Vagina (tissue), 2 donors: ENCODE data around the gene CUBN. TPM values are rescaled to one million over a fixed set of nuclear protein-coding genes. Genes with fewer than 3 reads are reported as not detected.

ENCODE experiments used
- DNase-seq, 2 donors: peaks; one replicate each; pipeline ENCODE4 v3.0.0-alpha.2; 2017; ENCODE audit errors: extremely low spot score in 2 of 2
- H3K27ac ChIP-seq: fragments of 200-600 bp; sonication (generic); one replicate; pipeline ENCODE4 v1.5.1; 2019
- H3K27me3 ChIP-seq: fragments of 200-600 bp; sonication (generic); one replicate; pipeline ENCODE4 v1.5.1; 2019
- H3K36me3 ChIP-seq, 2 donors: fragments of 200-600 bp; sonication (generic); one replicate each; pipeline ENCODE4 v1.5.1; 2017 to 2019
- H3K4me1 ChIP-seq: fragments of 200-600 bp; sonication (generic); one replicate; pipeline ENCODE4 v1.5.1; 2019
- H3K4me3 ChIP-seq, 2 donors: fragments of 200-600 bp; sonication (generic); 1 replicate in 1 of 2; 2 replicates in 1 of 2; pipeline ENCODE4 v1.5.1; 2016 to 2019
- H3K9me3 ChIP-seq: fragments of 200-600 bp; sonication (generic); one replicate; pipeline ENCODE4 v1.5.1; 2019
- POLR2A ChIP-seq, 2 donors: fragments of 450-650 bp; IDR thresholded peaks; one replicate each; pipeline ENCODE4 v1.6.1; 2017; ENCODE audit warnings: antibody characterized with exemption in 2 of 2, mild to moderate bottlenecking in 2 of 2, moderate library complexity in 2 of 2
- POLR2AphosphoS5 ChIP-seq, 2 donors: sonication (generic); formaldehyde crosslinking; IDR thresholded peaks; one replicate each; pipeline ENCODE4 v1.9.0; 2017; ENCODE audit warnings: antibody characterized with exemption in 2 of 2, mild to moderate bottlenecking in 2 of 2, low read depth in 1 of 2; ENCODE audit not compliant: insufficient read depth in 1 of 2
- intact Hi-C: fragments of 100-400 bp; cut with DNase I; formaldehyde crosslinking; loops from one replicate; pipeline ENCODE4 v1.15.1; 2023
- total RNA-seq: library from RNA; depleted of rRNA; stranded (reverse); fragments of >200 nt; gene quantifications from one replicate; pipeline ENCODE4 v1.2.3, GENCODE V29; 2016
- TF ChIP-seq, protein P1 (sequence below), 3 experiments: fragments of 450-650 bp in 2 of 3; fragments of 200-600 bp in 1 of 3; sonication (generic) in 1 of 3; IDR thresholded peaks; one replicate each; pipeline ENCODE4 v1.5.1; 2017 to 2019; ENCODE audit warnings: antibody characterized with exemption in 3 of 3, mild to moderate bottlenecking in 2 of 3, moderate library complexity in 2 of 3

CUBN gene
- total RNA-seq, 1 donor from 2014 or later = 4.4 TPM

DNA sequence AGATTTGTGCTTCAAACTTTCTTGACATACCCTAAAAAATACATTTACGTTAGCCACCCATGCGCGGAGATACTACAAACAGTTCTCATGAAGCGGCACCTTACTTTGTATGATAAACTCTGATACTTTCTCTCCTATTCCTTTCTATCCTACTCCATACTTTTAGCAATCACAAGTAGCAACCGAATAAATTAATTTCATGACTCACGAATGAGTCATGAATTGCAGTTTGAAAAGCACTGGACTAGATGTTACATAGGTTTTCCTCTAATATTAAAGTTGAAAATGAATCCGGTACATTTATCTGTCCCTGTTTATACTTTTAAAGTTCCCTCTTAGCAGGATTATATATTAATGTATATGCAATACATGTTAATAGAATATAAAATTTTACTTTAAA, 67.6 kb downstream of the CUBN start:
- H3K4me3 ChIP-seq = no peak overlapping the region
- peaks cover 37% of the 10 kb centered on the region for H3K4me1 ChIP-seq
- intact Hi-C loops = no loop called here
- H3K27ac ChIP-seq = peak overlapping the region; percentile 73
- H3K27me3 ChIP-seq = no peaks in the 10 kb centered on the region
- no peak for DNase-seq
- H3K9me3 ChIP-seq = no peaks in the 10 kb centered on the region
- TF ChIP-seq POLR2A (IDR thresholded peaks at IDR 0.05) (no peak), POLR2AphosphoS5 (IDR thresholded peaks at IDR 0.05; ENCODE audit: insufficient read depth in 1 of 2, low read depth in 1 of 2) (peak in 1 of 2 donors; percentile 21)
- TF ChIP-seq, protein P1, sequence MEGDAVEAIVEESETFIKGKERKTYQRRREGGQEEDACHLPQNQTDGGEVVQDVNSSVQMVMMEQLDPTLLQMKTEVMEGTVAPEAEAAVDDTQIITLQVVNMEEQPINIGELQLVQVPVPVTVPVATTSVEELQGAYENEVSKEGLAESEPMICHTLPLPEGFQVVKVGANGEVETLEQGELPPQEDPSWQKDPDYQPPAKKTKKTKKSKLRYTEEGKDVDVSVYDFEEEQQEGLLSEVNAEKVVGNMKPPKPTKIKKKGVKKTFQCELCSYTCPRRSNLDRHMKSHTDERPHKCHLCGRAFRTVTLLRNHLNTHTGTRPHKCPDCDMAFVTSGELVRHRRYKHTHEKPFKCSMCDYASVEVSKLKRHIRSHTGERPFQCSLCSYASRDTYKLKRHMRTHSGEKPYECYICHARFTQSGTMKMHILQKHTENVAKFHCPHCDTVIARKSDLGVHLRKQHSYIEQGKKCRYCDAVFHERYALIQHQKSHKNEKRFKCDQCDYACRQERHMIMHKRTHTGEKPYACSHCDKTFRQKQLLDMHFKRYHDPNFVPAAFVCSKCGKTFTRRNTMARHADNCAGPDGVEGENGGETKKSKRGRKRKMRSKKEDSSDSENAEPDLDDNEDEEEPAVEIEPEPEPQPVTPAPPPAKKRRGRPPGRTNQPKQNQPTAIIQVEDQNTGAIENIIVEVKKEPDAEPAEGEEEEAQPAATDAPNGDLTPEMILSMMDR (IDR thresholded peaks at IDR 0.05) = no peak
- H3K36me3 ChIP-seq = no peaks in the 10 kb centered on the region

DNA sequence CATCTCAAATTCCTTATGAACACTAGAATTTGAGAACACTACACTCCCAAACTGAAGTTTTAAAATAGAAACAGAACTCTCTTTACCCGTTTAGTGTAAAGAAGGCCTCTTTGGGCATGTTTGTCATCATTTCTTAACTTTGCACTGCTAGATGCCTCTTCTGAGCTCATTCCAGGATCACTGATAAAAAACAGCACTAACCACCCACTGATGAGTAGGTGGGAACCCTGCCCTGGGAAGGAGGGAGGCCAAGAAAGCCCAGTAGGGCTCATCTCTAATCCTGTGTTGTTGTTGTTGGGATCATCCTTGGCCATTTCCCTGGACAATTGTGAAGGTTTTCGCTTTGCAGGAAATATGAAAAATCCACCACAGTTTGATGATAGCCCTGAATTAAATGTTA, 68.2 kb downstream of the CUBN start:
- no peaks in the 10 kb centered on the region for H3K27me3 ChIP-seq
- peak overlapping the region; percentile 73 for H3K27ac ChIP-seq
- TF ChIP-seq POLR2A (IDR thresholded peaks at IDR 0.05) (no peak), POLR2AphosphoS5 (IDR thresholded peaks at IDR 0.05; ENCODE audit: insufficient read depth in 1 of 2, low read depth in 1 of 2) (no peak)
- TF ChIP-seq, protein P1 (IDR thresholded peaks at IDR 0.05) = no peak
- DNase-seq = no peak
- H3K4me3 ChIP-seq = no peak overlapping the region
- H3K9me3 ChIP-seq = no peaks in the 10 kb centered on the region
- no peaks in the 10 kb centered on the region for H3K36me3 ChIP-seq
- intact Hi-C loops = no loop called here
- peaks cover 37% of the 10 kb centered on the region for H3K4me1 ChIP-seq

DNA sequence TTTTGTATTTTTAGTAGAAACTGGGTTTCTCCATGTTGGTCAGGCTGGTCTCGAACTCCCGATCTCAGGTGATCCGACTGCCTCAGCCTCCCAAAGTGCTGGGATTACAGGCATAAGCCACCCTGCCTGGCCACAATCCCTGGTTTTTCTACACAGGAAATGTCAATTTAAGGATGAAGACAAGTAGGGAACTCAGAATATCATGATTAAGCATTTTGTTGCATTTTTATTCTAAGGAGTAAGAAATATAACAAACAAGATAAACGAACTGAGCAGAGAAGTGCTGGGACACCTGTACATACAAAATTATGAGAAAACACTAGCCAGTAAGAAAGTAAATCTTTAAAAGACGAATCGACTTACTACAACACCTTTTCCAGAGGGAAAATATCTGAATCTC, 69.3 kb downstream of the CUBN start:
- intact Hi-C loops = no loop called here
- no peaks in the 10 kb centered on the region for H3K27me3 ChIP-seq

DNA sequence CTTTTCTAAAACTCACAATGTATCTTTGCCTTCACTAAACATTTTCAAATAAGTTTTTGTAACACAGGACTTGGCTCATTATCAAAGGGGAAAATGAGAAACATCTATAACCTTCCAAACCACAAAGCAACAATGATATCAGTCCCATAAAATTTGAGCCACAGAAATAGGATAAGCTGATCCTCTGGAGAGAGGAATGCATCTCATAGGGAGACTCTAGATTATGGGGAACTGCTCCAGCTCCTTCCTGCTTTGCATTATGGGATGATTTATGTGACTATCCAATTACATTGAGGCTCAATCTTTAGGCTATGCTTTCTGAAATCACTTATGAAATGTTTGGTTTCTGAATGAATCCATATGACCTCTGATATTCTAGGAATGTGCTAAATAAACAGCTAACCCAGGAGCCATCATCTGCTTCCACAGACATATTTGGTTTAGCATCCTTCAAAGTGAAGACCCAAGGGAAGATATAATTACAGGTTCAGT, 70.4 kb downstream of the CUBN start:
- TF ChIP-seq POLR2AphosphoS5 (IDR thresholded peaks at IDR 0.05; ENCODE audit: insufficient read depth in 1 of 2, low read depth in 1 of 2) (no peak), POLR2A (IDR thresholded peaks at IDR 0.05) (no peak)
- TF ChIP-seq, protein P1 (IDR thresholded peaks at IDR 0.05) = no peak
- Histone ChIP-seq H3K4me1 (peaks cover 36% of the 10 kb centered on the region), H3K27me3 (no peaks in the 10 kb centered on the region), H3K4me3 (no peak overlapping the region), H3K27ac (peak overlapping the region; percentile 26), H3K9me3 (no peaks in the 10 kb centered on the region), H3K36me3 (no peaks in the 10 kb centered on the region)
- intact Hi-C loops = no loop called here
- DNase-seq = no peak

More for the DNA sequence above, 69.3 kb downstream of the CUBN start:
- no peak for DNase-seq
- TF ChIP-seq, protein P1 (IDR thresholded peaks at IDR 0.05) = no peak
- no peaks in the 10 kb centered on the region for H3K36me3 ChIP-seq
- H3K9me3 ChIP-seq = no peaks in the 10 kb centered on the region
- H3K4me1 ChIP-seq = peaks cover 37% of the 10 kb centered on the region
- no peak overlapping the region for H3K4me3 ChIP-seq
- H3K27ac ChIP-seq = no peak overlapping the region

DNA sequence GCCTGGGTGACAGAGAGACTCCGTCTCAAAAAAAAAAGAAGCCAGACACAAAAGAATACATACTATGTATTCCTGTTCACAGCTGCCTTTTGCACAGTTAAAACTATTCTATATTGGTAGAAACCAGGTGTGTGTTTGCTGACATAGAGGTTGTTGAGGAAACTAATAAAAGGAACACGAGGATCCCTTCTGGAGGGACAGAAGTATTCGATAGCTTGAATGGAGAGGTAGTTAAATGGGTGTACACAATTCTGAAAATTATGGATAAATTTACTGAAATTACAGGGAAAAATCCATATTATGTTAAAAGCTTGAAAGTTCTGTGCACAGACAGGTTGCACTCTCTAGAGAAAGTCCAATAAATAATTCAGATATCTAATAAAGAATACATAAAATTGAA, 71.5 kb downstream of the CUBN start:
- Histone ChIP-seq H3K4me1 (peaks cover 25% of the 10 kb centered on the region), H3K4me3 (no peak overlapping the region), H3K36me3 (no peaks in the 10 kb centered on the region), H3K9me3 (no peaks in the 10 kb centered on the region), H3K27me3 (no peaks in the 10 kb centered on the region), H3K27ac (no peak overlapping the region)
- TF ChIP-seq, protein P1 (IDR thresholded peaks at IDR 0.05) = no peak
- TF ChIP-seq POLR2A (IDR thresholded peaks at IDR 0.05) (no peak), POLR2AphosphoS5 (IDR thresholded peaks at IDR 0.05; ENCODE audit: insufficient read depth in 1 of 2, low read depth in 1 of 2) (no peak)
- intact Hi-C loops = no loop called here
- no peak for DNase-seq
